ENCODE measurements around the gene TSFM. TPM values are rescaled to one million over a fixed set of nuclear protein-coding genes. Genes with fewer than 3 reads are reported as not detected.

The TSFM gene
- total RNA-seq, 1 experiment from 2014 or later: 58.5 TPM

DNA sequence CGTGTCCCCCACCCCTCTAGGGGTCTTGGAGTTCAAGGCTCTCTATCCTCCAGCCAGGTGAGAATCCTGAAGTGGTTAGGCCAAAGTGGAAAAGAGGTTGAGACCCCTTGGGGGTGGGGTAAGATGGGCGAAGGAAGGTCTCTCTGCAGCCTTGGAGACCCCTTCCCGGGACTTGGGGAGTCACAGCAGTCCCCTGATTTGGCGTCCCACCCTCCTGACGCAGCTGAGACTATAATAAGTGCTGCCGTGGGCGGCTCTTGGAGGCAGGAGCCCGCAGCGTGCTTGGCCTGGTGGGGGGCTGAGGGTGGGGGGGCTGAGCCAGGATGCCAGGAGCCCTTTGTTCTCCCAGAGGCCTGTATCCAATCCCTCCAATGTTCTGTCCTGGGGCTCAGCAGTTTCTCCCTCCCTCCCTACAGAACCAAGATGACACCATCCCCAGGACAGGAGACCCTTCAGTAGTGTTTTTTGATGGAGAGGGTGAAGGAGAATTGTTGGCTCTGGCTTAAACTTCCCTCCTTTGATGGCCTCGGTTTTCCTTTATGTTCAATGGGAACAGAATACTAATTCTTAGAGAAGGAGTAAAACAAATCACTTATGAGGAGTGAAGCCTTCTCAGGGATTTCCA is 42.6 kb upstream of the TSFM start:
- Histone ChIP-seq H3K27ac (ENCODE audit: low read depth, low read length, poor library complexity, severe bottlenecking) (no peak overlapping the region), H3K9me3 (ENCODE audit: low read depth, low read length, poor library complexity, severe bottlenecking) (no peaks in the 10 kb centered on the region), H3K27me3 (replicated peaks; ENCODE audit: insufficient read depth, low read depth, low read length, poor library complexity) (peaks cover 18% of the 10 kb centered on the region), H3K4me3 (ENCODE audit: low read depth, low read length, poor library complexity, severe bottlenecking) (no peak overlapping the region), H3K4me1 (ENCODE audit: insufficient read depth, low read length, poor library complexity, severe bottlenecking) (peaks cover 31% of the 10 kb centered on the region), H3K36me3 (ENCODE audit: insufficient read depth, low read length, poor library complexity, severe bottlenecking) (no peaks in the 10 kb centered on the region)
- POLR2A ChIA-PET (ENCODE audit: low non-redundant PET): no interaction called here
- no peak for TF ChIP-seq EZH2 (IDR thresholded peaks at IDR 0.05; ENCODE audit: borderline replicate concordance, low read depth, low read length, poor library complexity, severe bottlenecking)
- TF ChIP-seq, protein P1, sequence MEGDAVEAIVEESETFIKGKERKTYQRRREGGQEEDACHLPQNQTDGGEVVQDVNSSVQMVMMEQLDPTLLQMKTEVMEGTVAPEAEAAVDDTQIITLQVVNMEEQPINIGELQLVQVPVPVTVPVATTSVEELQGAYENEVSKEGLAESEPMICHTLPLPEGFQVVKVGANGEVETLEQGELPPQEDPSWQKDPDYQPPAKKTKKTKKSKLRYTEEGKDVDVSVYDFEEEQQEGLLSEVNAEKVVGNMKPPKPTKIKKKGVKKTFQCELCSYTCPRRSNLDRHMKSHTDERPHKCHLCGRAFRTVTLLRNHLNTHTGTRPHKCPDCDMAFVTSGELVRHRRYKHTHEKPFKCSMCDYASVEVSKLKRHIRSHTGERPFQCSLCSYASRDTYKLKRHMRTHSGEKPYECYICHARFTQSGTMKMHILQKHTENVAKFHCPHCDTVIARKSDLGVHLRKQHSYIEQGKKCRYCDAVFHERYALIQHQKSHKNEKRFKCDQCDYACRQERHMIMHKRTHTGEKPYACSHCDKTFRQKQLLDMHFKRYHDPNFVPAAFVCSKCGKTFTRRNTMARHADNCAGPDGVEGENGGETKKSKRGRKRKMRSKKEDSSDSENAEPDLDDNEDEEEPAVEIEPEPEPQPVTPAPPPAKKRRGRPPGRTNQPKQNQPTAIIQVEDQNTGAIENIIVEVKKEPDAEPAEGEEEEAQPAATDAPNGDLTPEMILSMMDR (conservative IDR thresholded peaks at IDR 0.05; ENCODE audit: low read depth, low read length): no peak
- DNase-seq (ENCODE audit: low spot score): no peak
- CTCF ChIA-PET: no interaction called here
- intact Hi-C loops (cut with micrococcal nuclease; ENCODE audit: unreplicated experiment): loop anchor here (5.0 kb wide), 1 partner anchor 278 kb away; no protein-coding TSS in a partner anchor
- BruUV-seq (replicated peaks): no TSS peak

DNA sequence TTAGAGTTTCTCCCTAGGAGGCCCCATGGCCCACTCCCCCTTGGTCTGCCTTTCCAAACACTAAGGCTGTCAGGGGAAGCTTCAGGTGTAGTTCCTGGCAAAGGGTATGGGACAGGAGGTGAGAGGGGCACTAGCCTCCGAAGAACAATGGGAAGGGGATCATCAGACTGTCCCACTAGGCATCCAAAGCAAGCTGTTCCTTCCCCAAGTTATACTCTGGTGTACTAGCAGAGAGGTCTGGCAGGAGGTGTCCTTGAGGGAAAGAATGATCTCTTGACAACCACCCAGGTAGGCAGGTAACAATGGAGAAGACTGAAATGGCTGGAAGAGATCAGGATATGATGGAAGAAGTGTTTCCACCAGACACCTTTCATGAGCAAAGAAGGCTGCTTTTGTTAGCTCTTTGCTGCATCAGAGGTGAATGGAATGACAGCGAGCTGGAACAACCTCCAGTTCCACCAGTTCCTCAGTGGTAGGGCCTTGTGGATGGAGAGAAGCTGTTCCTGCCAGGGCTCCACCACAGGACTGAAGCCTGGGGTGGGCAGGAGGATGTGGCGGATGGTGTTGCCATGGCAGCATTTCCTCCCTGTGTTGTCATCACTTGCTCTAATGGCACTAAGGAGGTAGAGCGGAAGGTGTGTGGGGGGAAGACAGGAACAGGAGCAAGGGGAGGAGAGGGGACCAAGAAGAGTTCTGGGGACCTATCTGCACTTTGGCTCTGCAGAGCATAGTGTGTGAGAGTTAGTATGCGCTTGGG is 41.8 kb upstream of the TSFM start:
- POLR2A ChIA-PET (ENCODE audit: low non-redundant PET): no interaction called here
- H3K27me3 ChIP-seq (replicated peaks; ENCODE audit: insufficient read depth, low read depth, low read length, poor library complexity): peaks cover 18% of the 10 kb centered on the region
- no peak for TF ChIP-seq EZH2 (IDR thresholded peaks at IDR 0.05; ENCODE audit: borderline replicate concordance, low read depth, low read length, poor library complexity, severe bottlenecking)
- TF ChIP-seq, protein P1 (conservative IDR thresholded peaks at IDR 0.05; ENCODE audit: low read depth, low read length): no peak

DNA sequence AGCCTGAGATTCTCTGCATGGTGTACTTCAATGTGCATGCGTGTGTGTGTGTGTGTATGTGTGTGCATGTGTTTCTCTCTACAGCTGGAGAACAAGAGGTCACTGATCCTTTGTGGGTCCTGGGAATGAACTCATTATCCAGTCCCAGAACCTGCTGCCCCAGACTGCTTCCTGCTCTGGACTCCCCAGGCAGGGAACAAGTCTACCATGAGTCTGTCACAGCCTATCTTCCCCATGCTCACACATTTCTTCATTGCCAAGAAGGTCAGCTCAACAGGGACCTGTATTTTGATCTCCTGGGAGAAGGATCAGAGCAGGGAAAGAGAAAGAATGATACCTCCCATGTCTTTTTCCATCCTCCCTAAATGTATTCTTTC is 41.2 kb upstream of the TSFM start:
- Histone ChIP-seq H3K27me3 (replicated peaks; ENCODE audit: insufficient read depth, low read depth, low read length, poor library complexity) (peaks cover 14% of the 10 kb centered on the region), H3K4me3 (ENCODE audit: low read depth, low read length, poor library complexity, severe bottlenecking) (no peak overlapping the region), H3K4me1 (ENCODE audit: insufficient read depth, low read length, poor library complexity, severe bottlenecking) (peaks cover 36% of the 10 kb centered on the region), H3K27ac (ENCODE audit: low read depth, low read length, poor library complexity, severe bottlenecking) (no peak overlapping the region), H3K36me3 (ENCODE audit: insufficient read depth, low read length, poor library complexity, severe bottlenecking) (peaks cover 3% of the 10 kb centered on the region), H3K9me3 (ENCODE audit: low read depth, low read length, poor library complexity, severe bottlenecking) (no peaks in the 10 kb centered on the region)
- no TSS peak for BruUV-seq (replicated peaks)
- POLR2A ChIA-PET (ENCODE audit: low non-redundant PET): no interaction called here
- CTCF ChIA-PET: no interaction called here
- intact Hi-C loops (cut with micrococcal nuclease; ENCODE audit: unreplicated experiment): loop anchor here (5.0 kb wide), 1 partner anchor 279 kb away; no protein-coding TSS in a partner anchor
- no peak for TF ChIP-seq EZH2 (IDR thresholded peaks at IDR 0.05; ENCODE audit: borderline replicate concordance, low read depth, low read length, poor library complexity, severe bottlenecking)
- TF ChIP-seq, protein P1 (conservative IDR thresholded peaks at IDR 0.05; ENCODE audit: low read depth, low read length): no peak
- no peak for DNase-seq (ENCODE audit: low spot score)

More for the DNA sequence above, 41.8 kb upstream of the TSFM start:
- intact Hi-C loops (cut with micrococcal nuclease; ENCODE audit: unreplicated experiment): loop anchor here (5.0 kb wide), 1 partner anchor 279 kb away; no protein-coding TSS in a partner anchor
- no peak overlapping the region for H3K27ac ChIP-seq (ENCODE audit: low read depth, low read length, poor library complexity, severe bottlenecking)
- no peak overlapping the region for H3K4me3 ChIP-seq (ENCODE audit: low read depth, low read length, poor library complexity, severe bottlenecking)
- DNase-seq (ENCODE audit: low spot score): no peak
- CTCF ChIA-PET: no interaction called here
- H3K4me1 ChIP-seq (ENCODE audit: insufficient read depth, low read length, poor library complexity, severe bottlenecking): peaks cover 34% of the 10 kb centered on the region
- no TSS peak for BruUV-seq (replicated peaks)
- no peaks in the 10 kb centered on the region for H3K36me3 ChIP-seq (ENCODE audit: insufficient read depth, low read length, poor library complexity, severe bottlenecking)
- H3K9me3 ChIP-seq (ENCODE audit: low read depth, low read length, poor library complexity, severe bottlenecking): no peaks in the 10 kb centered on the region

Measured in A673 (cell line).